ENCODE data around the gene HELZ. TPM values are rescaled to one million over a fixed set of nuclear protein-coding genes. Genes with fewer than 3 reads are reported as not detected.

Gene HELZ
- polyA plus RNA-seq, 1 of the 3 experiments (the other 2 are of a cell fraction), result 4.3 TPM

DNA sequence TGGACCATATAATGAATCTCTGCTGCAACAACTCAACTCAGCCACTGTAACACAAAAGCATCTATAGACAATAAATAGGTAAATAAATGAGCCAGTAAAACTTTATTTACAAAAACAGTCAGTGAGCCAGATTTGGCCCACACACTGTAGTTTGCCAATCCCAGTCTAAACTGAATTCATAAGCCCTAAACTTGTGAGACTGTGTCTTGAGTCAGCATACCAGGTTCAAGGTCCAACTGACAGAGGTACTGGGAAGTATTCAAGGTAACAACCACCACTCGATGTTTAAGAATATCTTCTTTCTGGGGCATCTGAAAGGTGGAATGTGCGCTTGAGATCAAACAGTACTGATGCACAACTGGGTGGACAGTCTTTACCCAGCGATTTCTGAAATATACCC lies 94.2 kb downstream of the HELZ start:
- Histone ChIP-seq H3K27me3 (ENCODE audit: insufficient read depth) (no peaks in the 10 kb centered on the region), H4K20me1 (ENCODE audit: insufficient read depth) (no peaks in the 10 kb centered on the region), H3K36me3 (replicated peaks in 1 of 2; ENCODE audit: control insufficient read depth in 1 of 2, insufficient read depth in 2 of 2, low read length in 1 of 2) (peaks cover 51 to 66% of the 10 kb centered on the region in 2 experiments), H2AFZ (ENCODE audit: low read depth) (no peak overlapping the region), H3K27ac (ENCODE audit: low read depth in 2 of 2, low read length in 1 of 2) (peak overlapping the region in 1 of 2 experiments; percentile 81; a peak in 2 of 4 replicates), H3K9me2 (no peaks in the 10 kb centered on the region), H3F3A (replicated peaks; ENCODE audit: insufficient read depth) (peaks cover 27% of the 10 kb centered on the region), H3K4me3 (ENCODE audit: low read depth in 2 of 2, low read length in 1 of 2) (no peak overlapping the region), H3K9ac (no peak overlapping the region), H3K4me2 (0 out of 2 replicates have a peak overlapping the region, but pooled peaks have one; percentile 30), H3K9me3 (no peaks in the 10 kb centered on the region), H3K79me2 (ENCODE audit: insufficient read depth) (0 out of 2 replicates have a peak, but pooled peaks cover 7% of the 10 kb centered on the region), H3K4me1 (ENCODE audit: control insufficient read depth in 1 of 2, insufficient read depth in 2 of 2, low read depth in 1 of 2, low read length in 1 of 2) (peaks cover 4 to 13% of the 10 kb centered on the region in 2 experiments; a peak in 2 of 4 replicates)
- ChIA-PET POLR2A (no interaction called here), CTCF (no interaction called here)
- WGBS (ENCODE audit: low lambda C conversion rate), result 89% methylated on average over 3 of the region's 3 CpGs
- no peak for DNase-seq
- no peak for TF ChIP-seq FOXM1 (IDR thresholded peaks at IDR 0.05; ENCODE audit: low read depth)
- TF ChIP-seq MEF2A (IDR thresholded peaks at IDR 0.05; ENCODE audit: borderline replicate concordance, low read depth), result no peak
- TF ChIP-seq JUND (IDR thresholded peaks at IDR 0.05), result no peak
- TF ChIP-seq RFX5 (IDR thresholded peaks at IDR 0.05; ENCODE audit: low read length), result no peak
- TF ChIP-seq, protein P1, sequence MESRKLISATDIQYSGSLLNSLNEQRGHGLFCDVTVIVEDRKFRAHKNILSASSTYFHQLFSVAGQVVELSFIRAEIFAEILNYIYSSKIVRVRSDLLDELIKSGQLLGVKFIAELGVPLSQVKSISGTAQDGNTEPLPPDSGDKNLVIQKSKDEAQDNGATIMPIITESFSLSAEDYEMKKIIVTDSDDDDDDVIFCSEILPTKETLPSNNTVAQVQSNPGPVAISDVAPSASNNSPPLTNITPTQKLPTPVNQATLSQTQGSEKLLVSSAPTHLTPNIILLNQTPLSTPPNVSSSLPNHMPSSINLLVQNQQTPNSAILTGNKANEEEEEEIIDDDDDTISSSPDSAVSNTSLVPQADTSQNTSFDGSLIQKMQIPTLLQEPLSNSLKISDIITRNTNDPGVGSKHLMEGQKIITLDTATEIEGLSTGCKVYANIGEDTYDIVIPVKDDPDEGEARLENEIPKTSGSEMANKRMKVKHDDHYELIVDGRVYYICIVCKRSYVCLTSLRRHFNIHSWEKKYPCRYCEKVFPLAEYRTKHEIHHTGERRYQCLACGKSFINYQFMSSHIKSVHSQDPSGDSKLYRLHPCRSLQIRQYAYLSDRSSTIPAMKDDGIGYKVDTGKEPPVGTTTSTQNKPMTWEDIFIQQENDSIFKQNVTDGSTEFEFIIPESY (IDR thresholded peaks at IDR 0.05; ENCODE audit: borderline replicate concordance, low read depth), result no peak
- no peak for TF ChIP-seq NRF1 (IDR thresholded peaks at IDR 0.05; ENCODE audit: low read depth, low read length)
- no peak for TF ChIP-seq SMC3 (IDR thresholded peaks at IDR 0.05; ENCODE audit: low read depth, low read length)
- TF ChIP-seq CTCF (IDR thresholded peaks at IDR 0.05), result no peak
- TF ChIP-seq GABPA (IDR thresholded peaks at IDR 0.05; ENCODE audit: low read depth), result no peak
- TF ChIP-seq, protein P2, sequence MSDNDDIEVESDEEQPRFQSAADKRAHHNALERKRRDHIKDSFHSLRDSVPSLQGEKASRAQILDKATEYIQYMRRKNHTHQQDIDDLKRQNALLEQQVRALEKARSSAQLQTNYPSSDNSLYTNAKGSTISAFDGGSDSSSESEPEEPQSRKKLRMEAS (IDR thresholded peaks at IDR 0.05; ENCODE audit: low read depth), result no peak
- no peak for TF ChIP-seq SIN3A (IDR thresholded peaks at IDR 0.05; ENCODE audit: borderline replicate concordance, low read depth, low read length)
- TF ChIP-seq GATA2 (CRISPR knock-in tag; IDR thresholded peaks at IDR 0.05), result no peak
- no peak for TF ChIP-seq RCOR1 (IDR thresholded peaks at IDR 0.05; ENCODE audit: low read length)
- TF ChIP-seq TAF1 (IDR thresholded peaks at IDR 0.05; ENCODE audit: borderline replicate concordance, low read depth, low read length), result no peak
- no peak for TF ChIP-seq NFIC (IDR thresholded peaks at IDR 0.05; ENCODE audit: borderline replicate concordance)
- TF ChIP-seq ELF1 (IDR thresholded peaks at IDR 0.05), result no peak
- no peak for TF ChIP-seq MXI1 (IDR thresholded peaks at IDR 0.05; ENCODE audit: low read depth, low read length)
- TF ChIP-seq YY1 (IDR thresholded peaks at IDR 0.05; ENCODE audit: low read depth), result no peak
- no peak for TF ChIP-seq REST (IDR thresholded peaks at IDR 0.05; ENCODE audit: low read depth, low read length)
- no peak for TF ChIP-seq RAD21 (IDR thresholded peaks at IDR 0.05; ENCODE audit: low read length)
